Uterus (tissue), 4 donors: Measurements from ENCODE around the gene CREB5. TPM values are rescaled to one million over a fixed set of nuclear protein-coding genes. Genes with fewer than 3 reads are reported as not detected.

Source experiments
- DNase-seq, 2 donors: peaks; one replicate each; pipeline ENCODE4 v3.0.0-alpha.2; 2019 to 2020
- H3K27ac ChIP-seq, 2 donors: fragments of 200-600 bp; sonication (generic); 1 replicate in 1 of 2; 2 replicates in 1 of 2; pipeline ENCODE4 v1.5.1; 2016 to 2018
- H3K27me3 ChIP-seq, 2 donors: fragments of 200-600 bp; sonication (generic); one replicate each; pipeline ENCODE4 v1.5.1; 2018 to 2019; ENCODE audit warnings: control low read depth in 1 of 2
- H3K36me3 ChIP-seq, 2 donors: fragments of 200-600 bp; sonication (generic); one replicate each; pipeline ENCODE4 v1.5.1; 2019; ENCODE audit warnings: control low read depth in 1 of 2
- H3K4me1 ChIP-seq, 2 donors: fragments of 200-600 bp; sonication (generic); one replicate each; pipeline ENCODE4 v1.5.1; 2018 to 2019; ENCODE audit warnings: control low read depth in 1 of 2
- H3K4me3 ChIP-seq, 2 donors: fragments of 200-600 bp; sonication (generic); 1 replicate in 1 of 2; 2 replicates in 1 of 2; pipeline ENCODE4 v1.5.1; 2018 to 2019; ENCODE audit warnings: mild to moderate bottlenecking in 1 of 2
- H3K9me3 ChIP-seq, 2 donors: fragments of 200-600 bp; sonication (generic); one replicate each; pipeline ENCODE4 v1.5.1; 2019; ENCODE audit warnings: control low read depth in 1 of 2
- POLR2A ChIP-seq, 2 donors: fragments of 450-650 bp; IDR thresholded peaks; one replicate each; pipeline ENCODE4 v1.6.1; 2016; ENCODE audit warnings: antibody characterized with exemption in 2 of 2, mild to moderate bottlenecking in 1 of 2, moderate library complexity in 1 of 2
- intact Hi-C: fragments of 100-400 bp; cut with DNase I; formaldehyde crosslinking; loops from one replicate; pipeline ENCODE4 v1.15.1; 2023; ENCODE audit warnings: low total_unique reads
- total RNA-seq, 4 donors: library from RNA; depleted of rRNA in 3 of 4; stranded (reverse); fragments of >200 nt in 3 of 4; gene quantifications; one replicate each; pipeline versions ENCODE4 v1.1.0 to v1.2.4, GENCODE V29; 2014 to 2023
- TF ChIP-seq, protein P1 (sequence below), 4 experiments: fragments of 200-600 bp in 2 of 4; fragments of 450-650 bp in 2 of 4; sonication (generic) in 2 of 4; IDR thresholded peaks; one replicate each; pipeline ENCODE4 v1.5.1; 2016 to 2019; ENCODE audit warnings: antibody characterized with exemption in 4 of 4, mild to moderate bottlenecking in 2 of 4, moderate library complexity in 1 of 4
- donor health status: DM: yes; HTN: yes; CAD: no.

Gene CREB5
- total RNA-seq, 4 donors from 2014 or later: 7.1 to 40.2 (median 23.9) TPM

GRCh38 chr7:28724563-28724962 is 312.2 kb downstream of the CREB5 start:
- H3K36me3 ChIP-seq: no peaks in the 10 kb centered on the region
- H3K9me3 ChIP-seq: no peaks in the 10 kb centered on the region
- TF ChIP-seq POLR2A (IDR thresholded peaks at IDR 0.05): no peak
- TF ChIP-seq, protein P1, sequence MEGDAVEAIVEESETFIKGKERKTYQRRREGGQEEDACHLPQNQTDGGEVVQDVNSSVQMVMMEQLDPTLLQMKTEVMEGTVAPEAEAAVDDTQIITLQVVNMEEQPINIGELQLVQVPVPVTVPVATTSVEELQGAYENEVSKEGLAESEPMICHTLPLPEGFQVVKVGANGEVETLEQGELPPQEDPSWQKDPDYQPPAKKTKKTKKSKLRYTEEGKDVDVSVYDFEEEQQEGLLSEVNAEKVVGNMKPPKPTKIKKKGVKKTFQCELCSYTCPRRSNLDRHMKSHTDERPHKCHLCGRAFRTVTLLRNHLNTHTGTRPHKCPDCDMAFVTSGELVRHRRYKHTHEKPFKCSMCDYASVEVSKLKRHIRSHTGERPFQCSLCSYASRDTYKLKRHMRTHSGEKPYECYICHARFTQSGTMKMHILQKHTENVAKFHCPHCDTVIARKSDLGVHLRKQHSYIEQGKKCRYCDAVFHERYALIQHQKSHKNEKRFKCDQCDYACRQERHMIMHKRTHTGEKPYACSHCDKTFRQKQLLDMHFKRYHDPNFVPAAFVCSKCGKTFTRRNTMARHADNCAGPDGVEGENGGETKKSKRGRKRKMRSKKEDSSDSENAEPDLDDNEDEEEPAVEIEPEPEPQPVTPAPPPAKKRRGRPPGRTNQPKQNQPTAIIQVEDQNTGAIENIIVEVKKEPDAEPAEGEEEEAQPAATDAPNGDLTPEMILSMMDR (IDR thresholded peaks at IDR 0.05): no peak
- intact Hi-C loops: no loop called here
- H3K4me3 ChIP-seq: no peak overlapping the region
- H3K27ac ChIP-seq: no peak overlapping the region
- H3K27me3 ChIP-seq: no peaks in the 10 kb centered on the region
- DNase-seq: no peak
- H3K4me1 ChIP-seq: no peaks in the 10 kb centered on the region

- Histone ChIP-seq H3K4me3 (no peak overlapping the region), H3K27ac (no peak overlapping the region), H3K36me3 (no peaks in the 10 kb centered on the region), H3K27me3 (no peaks in the 10 kb centered on the region), H3K9me3 (no peaks in the 10 kb centered on the region), H3K4me1 (no peaks in the 10 kb centered on the region)
- intact Hi-C loops: no loop called here
- no peak for TF ChIP-seq POLR2A (IDR thresholded peaks at IDR 0.05)
- TF ChIP-seq, protein P1 (IDR thresholded peaks at IDR 0.05): no peak
- no peak for DNase-seq
These were observed 312.8 kb downstream of the CREB5 start for GRCh38 chr7:28725045-28725642.

- no peak overlapping the region for H3K27ac ChIP-seq
- intact Hi-C loops: no loop called here
These were observed 313.6 kb downstream of the CREB5 start for GRCh38 chr7:28725911-28726310.

DNA sequence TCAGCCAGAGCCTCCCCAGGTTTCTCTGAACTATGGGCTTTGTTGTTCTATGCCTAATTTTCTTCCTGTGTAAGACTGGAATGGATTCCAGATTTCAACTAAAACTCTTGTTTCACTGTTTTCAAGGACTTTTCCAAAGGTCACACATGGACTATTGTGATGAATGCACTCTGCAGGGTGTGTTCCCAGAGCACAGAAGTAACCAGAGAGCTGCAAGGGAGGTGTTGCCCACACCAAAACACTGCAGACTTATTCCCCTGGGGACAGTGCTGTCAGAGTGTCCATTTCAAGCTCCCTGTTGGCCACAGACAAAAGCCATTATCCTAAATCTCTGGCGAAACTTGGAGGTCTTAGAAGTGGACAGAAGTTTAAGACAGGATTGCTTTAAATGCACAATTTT is 314.2 kb downstream of the CREB5 start:
- no peak for DNase-seq
- Histone ChIP-seq H3K27me3 (no peaks in the 10 kb centered on the region), H3K4me3 (no peak overlapping the region), H3K27ac (no peak overlapping the region), H3K36me3 (no peaks in the 10 kb centered on the region), H3K9me3 (no peaks in the 10 kb centered on the region), H3K4me1 (peaks cover 2 to 5% of the 10 kb centered on the region in 2 donors)
- TF ChIP-seq POLR2A (IDR thresholded peaks at IDR 0.05): no peak
- TF ChIP-seq, protein P1 (IDR thresholded peaks at IDR 0.05): no peak
- intact Hi-C loops: no loop called here

More at GRCh38 chr7:28725911-28726310, 313.6 kb downstream of the CREB5 start:
- DNase-seq: no peak
- no peaks in the 10 kb centered on the region for H3K9me3 ChIP-seq
- no peaks in the 10 kb centered on the region for H3K27me3 ChIP-seq
- no peaks in the 10 kb centered on the region for H3K4me1 ChIP-seq
- TF ChIP-seq POLR2A (IDR thresholded peaks at IDR 0.05): no peak
- TF ChIP-seq, protein P1 (IDR thresholded peaks at IDR 0.05): no peak
- H3K36me3 ChIP-seq: no peaks in the 10 kb centered on the region
- no peak overlapping the region for H3K4me3 ChIP-seq

- peaks cover 5 to 7% of the 10 kb centered on the region in 2 donors for H3K4me1 ChIP-seq
- H3K36me3 ChIP-seq: no peaks in the 10 kb centered on the region
- intact Hi-C loops: no loop called here
- H3K27ac ChIP-seq: no peak overlapping the region
- DNase-seq: no peak
- no peaks in the 10 kb centered on the region for H3K27me3 ChIP-seq
- H3K4me3 ChIP-seq: no peak overlapping the region
- no peaks in the 10 kb centered on the region for H3K9me3 ChIP-seq
- no peak for TF ChIP-seq POLR2A (IDR thresholded peaks at IDR 0.05)
These were observed 317.0 kb downstream of the CREB5 start for GRCh38 chr7:28729281-28729680.

DNA sequence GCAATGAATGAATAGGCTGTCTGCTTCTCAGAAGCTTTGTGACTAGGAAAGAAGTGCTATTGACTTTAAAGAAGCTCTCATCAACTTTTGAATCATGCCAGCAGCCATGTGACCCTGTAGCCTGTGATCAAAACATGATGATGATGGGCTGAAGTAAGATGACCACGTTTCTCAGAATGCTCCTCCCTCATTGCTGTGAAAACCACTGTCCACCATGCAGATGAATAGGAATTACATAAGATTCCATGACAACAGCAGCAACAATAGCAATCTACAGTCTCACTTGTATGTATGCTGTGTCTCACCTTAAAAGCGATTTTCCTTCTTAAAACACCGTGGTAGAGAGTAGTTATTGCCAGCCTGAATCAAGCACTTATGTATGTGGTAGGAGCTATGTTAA is 317.4 kb downstream of the CREB5 start:
- intact Hi-C loops: no loop called here
- no peak for DNase-seq
- Histone ChIP-seq H3K27ac (no peak overlapping the region), H3K9me3 (no peaks in the 10 kb centered on the region), H3K36me3 (no peaks in the 10 kb centered on the region), H3K4me3 (no peak overlapping the region), H3K27me3 (no peaks in the 10 kb centered on the region), H3K4me1 (peaks cover 5 to 7% of the 10 kb centered on the region in 2 donors)
- TF ChIP-seq, protein P1 (IDR thresholded peaks at IDR 0.05): no peak
- no peak for TF ChIP-seq POLR2A (IDR thresholded peaks at IDR 0.05)
